Uterus (tissue), 4 donors: Measurements from ENCODE around the gene PPME1. TPM values are rescaled to one million over a fixed set of nuclear protein-coding genes. Genes with fewer than 3 reads are reported as not detected.

Experiments used
- DNase-seq, 2 donors: peaks; one replicate each; pipeline ENCODE4 v3.0.0-alpha.2; 2019 to 2020
- H3K27ac ChIP-seq, 2 donors: fragments of 200-600 bp; sonication (generic); 1 replicate in 1 of 2; 2 replicates in 1 of 2; pipeline ENCODE4 v1.5.1; 2016 to 2018
- H3K27me3 ChIP-seq, 2 donors: fragments of 200-600 bp; sonication (generic); one replicate each; pipeline ENCODE4 v1.5.1; 2018 to 2019; ENCODE audit warnings: control low read depth in 1 of 2
- H3K36me3 ChIP-seq, 2 donors: fragments of 200-600 bp; sonication (generic); one replicate each; pipeline ENCODE4 v1.5.1; 2019; ENCODE audit warnings: control low read depth in 1 of 2
- H3K4me1 ChIP-seq, 2 donors: fragments of 200-600 bp; sonication (generic); one replicate each; pipeline ENCODE4 v1.5.1; 2018 to 2019; ENCODE audit warnings: control low read depth in 1 of 2
- H3K4me3 ChIP-seq, 2 donors: fragments of 200-600 bp; sonication (generic); 1 replicate in 1 of 2; 2 replicates in 1 of 2; pipeline ENCODE4 v1.5.1; 2018 to 2019; ENCODE audit warnings: mild to moderate bottlenecking in 1 of 2
- H3K9me3 ChIP-seq, 2 donors: fragments of 200-600 bp; sonication (generic); one replicate each; pipeline ENCODE4 v1.5.1; 2019; ENCODE audit warnings: control low read depth in 1 of 2
- CTCF ChIP-seq, 4 experiments: fragments of 200-600 bp in 2 of 4; fragments of 450-650 bp in 2 of 4; sonication (generic) in 2 of 4; IDR thresholded peaks; one replicate each; pipeline ENCODE4 v1.5.1; 2016 to 2019; ENCODE audit warnings: antibody characterized with exemption in 4 of 4, mild to moderate bottlenecking in 2 of 4, moderate library complexity in 1 of 4
- POLR2A ChIP-seq, 2 donors: fragments of 450-650 bp; IDR thresholded peaks; one replicate each; pipeline ENCODE4 v1.6.1; 2016; ENCODE audit warnings: antibody characterized with exemption in 2 of 2, mild to moderate bottlenecking in 1 of 2, moderate library complexity in 1 of 2
- intact Hi-C: fragments of 100-400 bp; cut with DNase I; formaldehyde crosslinking; loops from one replicate; pipeline ENCODE4 v1.15.1; 2023; ENCODE audit warnings: low total_unique reads
- total RNA-seq, 4 donors: library from RNA; depleted of rRNA in 3 of 4; stranded (reverse); fragments of >200 nt in 3 of 4; gene quantifications; one replicate each; pipeline versions ENCODE4 v1.1.0 to v1.2.4, GENCODE V29; 2014 to 2023
- donor health status: DM: yes; HTN: yes; CAD: no.

PPME1 gene
- total RNA-seq, 4 donors from 2014 or later = 12.6 to 60.0 (median 45.3) TPM

- Histone ChIP-seq H3K4me3 (no peak overlapping the region), H3K36me3 (no peaks in the 10 kb centered on the region), H3K4me1 (peaks cover 0 to 4% of the 10 kb centered on the region in 2 donors), H3K27me3 (no peaks in the 10 kb centered on the region), H3K9me3 (no peaks in the 10 kb centered on the region), H3K27ac (no peak overlapping the region)
- intact Hi-C loops = loop anchor here (5.0 to 10.0 kb wide), 2 partner anchors 74 to 131 kb away; no protein-coding TSS in a partner anchor
- no peak for TF ChIP-seq CTCF (IDR thresholded peaks at IDR 0.05)
- no peak for TF ChIP-seq POLR2A (IDR thresholded peaks at IDR 0.05)
- no peak for DNase-seq
These were observed 82.3 kb downstream of the PPME1 start for GRCh38 chr11:74253361-74253760.

- Histone ChIP-seq H3K4me3 (no peak overlapping the region), H3K9me3 (no peaks in the 10 kb centered on the region), H3K4me1 (peaks cover 0 to 4% of the 10 kb centered on the region in 2 donors), H3K27ac (no peak overlapping the region), H3K27me3 (no peaks in the 10 kb centered on the region), H3K36me3 (no peaks in the 10 kb centered on the region)
- intact Hi-C loops = loop anchor here (5.0 to 10.0 kb wide), 2 partner anchors 129 to 191 kb away; no protein-coding TSS in a partner anchor
- DNase-seq = peak; percentile 39 to 60
- peak; percentile 81 to 87 (median 85) for TF ChIP-seq CTCF (IDR thresholded peaks at IDR 0.05)
- no peak for TF ChIP-seq POLR2A (IDR thresholded peaks at IDR 0.05)
These were observed 84.8 kb downstream of the PPME1 start for GRCh38 chr11:74255741-74256375.

GRCh38 chr11:74256378-74257133 lies 85.5 kb downstream of the PPME1 start:
- peaks cover 0 to 4% of the 10 kb centered on the region in 2 donors for H3K4me1 ChIP-seq
- H3K4me3 ChIP-seq = no peak overlapping the region
- H3K27me3 ChIP-seq = no peaks in the 10 kb centered on the region
- DNase-seq = no peak
- TF ChIP-seq CTCF (IDR thresholded peaks at IDR 0.05) (no peak), POLR2A (IDR thresholded peaks at IDR 0.05) (no peak)
- H3K27ac ChIP-seq = no peak overlapping the region
- H3K9me3 ChIP-seq = no peaks in the 10 kb centered on the region
- H3K36me3 ChIP-seq = no peaks in the 10 kb centered on the region
- intact Hi-C loops = loop anchor here (5.0 to 10.0 kb wide), 2 partner anchors 128 to 191 kb away; no protein-coding TSS in a partner anchor

- no peaks in the 10 kb centered on the region for H3K36me3 ChIP-seq
These were observed 87.0 kb downstream of the PPME1 start for GRCh38 chr11:74257959-74258553.

More at GRCh38 chr11:74257959-74258553, 87.0 kb downstream of the PPME1 start:
- peak; percentile 38 to 75 for DNase-seq
- H3K9me3 ChIP-seq = no peaks in the 10 kb centered on the region
- peaks cover 0 to 4% of the 10 kb centered on the region in 2 donors for H3K4me1 ChIP-seq
- TF ChIP-seq CTCF (IDR thresholded peaks at IDR 0.05) = no peak
- TF ChIP-seq POLR2A (IDR thresholded peaks at IDR 0.05) = no peak
- no peaks in the 10 kb centered on the region for H3K27me3 ChIP-seq
- intact Hi-C loops = loop anchor here (5.0 to 10.0 kb wide), 2 partner anchors 127 to 189 kb away; no protein-coding TSS in a partner anchor
- no peak overlapping the region for H3K4me3 ChIP-seq
- H3K27ac ChIP-seq = no peak overlapping the region
